ENCODE measurements around the gene OPHN1.
"Not testable (repeated sequence)": the region's sequence is repeated elsewhere in the genome, so short reads cannot be mapped to it uniquely, and the experiment has no call there.

The OPHN1 gene

DNA sequence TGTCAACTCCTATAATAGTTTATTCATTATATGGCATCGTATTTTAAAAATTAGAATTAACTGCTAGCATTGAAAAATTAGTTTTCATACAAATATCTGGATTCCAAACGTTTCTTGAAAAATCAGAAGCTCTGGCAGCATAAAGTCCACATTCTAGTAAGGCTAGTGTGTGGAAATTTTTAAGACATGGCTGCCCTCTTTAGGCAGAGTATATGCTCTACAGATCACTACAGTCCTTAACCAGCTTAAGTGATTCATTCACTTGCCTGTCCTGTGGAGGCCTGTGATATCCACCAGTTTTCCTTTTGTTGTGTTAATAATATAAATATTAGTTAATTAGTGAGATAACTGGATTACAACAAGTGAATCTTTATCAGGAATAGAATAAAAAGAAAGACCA lies 287.2 kb downstream of the OPHN1 start:
- peak; percentile 11 to 59 for DNase-seq

DNA sequence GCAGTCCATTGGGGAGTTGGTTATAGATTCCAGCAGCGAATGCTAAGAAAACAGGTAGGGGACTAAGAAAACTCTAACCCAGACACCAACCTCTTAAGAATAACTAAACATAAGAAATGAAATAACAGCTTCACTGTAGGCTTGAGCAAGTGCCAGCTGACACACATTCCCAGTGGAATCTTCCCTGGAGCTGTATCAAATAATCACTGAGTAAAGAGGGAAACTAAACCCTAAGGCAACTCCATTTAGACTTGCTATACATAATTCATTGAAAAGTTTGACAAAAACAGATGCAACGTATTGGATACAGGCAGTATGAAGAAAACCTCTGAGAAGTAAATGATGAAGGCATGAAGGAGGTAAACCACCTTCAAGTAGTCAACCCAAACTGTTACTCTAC lies 293.5 kb downstream of the OPHN1 start:
- DNase-seq = no peak

DNA sequence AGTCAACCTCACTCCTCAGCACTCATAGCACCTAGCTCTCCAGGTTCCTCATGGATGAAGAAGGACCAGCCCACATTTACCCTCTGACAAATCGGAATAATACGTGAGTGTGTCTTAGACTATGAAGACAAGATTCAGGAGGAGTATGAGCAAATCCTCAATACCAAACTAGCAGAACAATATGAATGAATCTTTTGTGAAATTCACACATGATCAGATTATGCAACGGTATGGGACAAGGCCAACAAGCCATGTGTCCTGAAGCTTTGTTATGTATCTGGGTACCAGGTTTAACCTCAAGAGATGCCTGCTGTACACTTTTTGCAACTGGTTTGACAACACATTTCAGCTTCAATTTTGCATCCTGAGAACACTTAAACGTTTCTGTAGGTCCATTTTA lies 300.1 kb downstream of the OPHN1 start:
- DNase-seq = no peak

DNA sequence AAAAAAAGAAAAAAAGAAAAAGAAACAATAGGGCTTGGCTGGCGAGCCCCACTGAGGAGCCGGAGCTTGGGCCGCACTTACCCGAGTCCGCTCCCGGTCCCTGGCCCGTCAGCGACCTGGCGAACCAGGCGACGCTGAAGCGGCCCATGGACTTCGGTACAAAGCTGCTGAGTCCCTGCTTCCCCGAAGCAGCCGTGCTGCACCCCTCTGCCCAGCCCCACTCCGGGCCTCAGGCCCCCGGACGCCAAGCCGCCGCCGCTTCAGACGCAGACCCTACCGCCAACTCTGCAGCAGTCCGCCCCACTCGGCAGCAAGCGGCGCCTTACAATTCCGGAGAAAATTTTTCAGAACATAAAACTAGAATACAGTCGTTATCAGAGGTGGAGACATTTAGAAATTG lies 300.5 kb downstream of the OPHN1 start:
- DNase-seq = no peak

DNA sequence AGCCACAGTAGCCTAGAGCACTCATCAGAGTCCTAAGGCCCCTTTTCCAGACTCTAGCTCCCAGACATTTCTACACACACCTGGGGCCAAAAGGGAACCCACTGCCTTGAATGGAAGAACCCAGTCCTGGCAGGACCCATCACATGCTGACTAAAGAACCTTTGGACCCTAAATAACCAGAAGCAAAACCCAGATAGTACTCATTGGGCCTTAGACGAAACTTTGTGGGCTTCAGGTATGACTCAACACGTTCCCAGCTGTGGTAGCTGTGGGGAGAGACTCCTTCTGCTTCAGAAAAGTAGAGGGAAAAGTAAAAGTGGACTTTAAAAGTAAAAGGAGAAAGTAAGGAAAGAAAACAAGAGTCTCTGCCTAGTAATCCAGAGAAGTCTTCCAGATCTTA lies 311.5 kb downstream of the OPHN1 start:
- DNase-seq = no peak

DNA sequence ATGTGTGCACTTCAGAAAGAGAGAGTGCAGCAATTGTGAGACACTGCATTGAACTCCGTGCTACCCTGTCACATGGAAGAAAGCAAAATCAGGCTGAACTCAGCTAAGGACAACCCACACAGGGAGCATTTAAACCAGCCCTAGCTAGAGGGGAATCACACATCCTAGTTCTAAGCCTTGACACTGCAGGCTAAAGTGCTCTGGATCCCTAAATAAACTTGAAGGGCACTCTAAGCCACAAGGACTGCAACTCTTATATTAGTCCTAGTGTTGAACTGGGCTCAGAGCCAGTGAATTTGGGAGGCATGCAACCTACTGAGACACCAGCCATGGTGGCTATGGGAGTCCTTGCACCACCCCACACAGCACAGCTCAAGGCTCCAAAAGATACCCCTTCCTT lies 311.9 kb downstream of the OPHN1 start:
- DNase-seq = no peak

DNA sequence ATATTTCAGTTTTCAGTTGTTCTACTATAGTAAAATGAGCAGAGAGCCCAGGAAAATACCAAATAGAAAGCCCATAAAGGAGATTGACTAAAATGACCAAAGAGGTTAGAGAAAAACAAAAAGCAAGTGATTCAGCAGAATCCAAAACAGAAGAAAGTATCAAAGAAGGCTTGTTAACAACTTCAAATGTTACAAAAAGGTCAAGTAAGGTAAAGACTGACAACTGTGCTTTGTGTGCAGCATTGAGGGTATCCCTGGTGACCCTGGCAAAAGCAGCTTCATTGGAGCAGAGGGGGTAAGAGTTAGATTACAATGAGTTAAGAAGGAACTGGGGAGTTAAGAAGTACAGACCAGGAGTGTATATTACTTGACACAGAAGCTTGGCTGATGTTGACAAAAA lies 317.9 kb downstream of the OPHN1 start:
- DNase-seq = no peak

GRCh38 chrX:68114573-68115129 lies 318.6 kb downstream of the OPHN1 start:
- no peak for DNase-seq

DNA sequence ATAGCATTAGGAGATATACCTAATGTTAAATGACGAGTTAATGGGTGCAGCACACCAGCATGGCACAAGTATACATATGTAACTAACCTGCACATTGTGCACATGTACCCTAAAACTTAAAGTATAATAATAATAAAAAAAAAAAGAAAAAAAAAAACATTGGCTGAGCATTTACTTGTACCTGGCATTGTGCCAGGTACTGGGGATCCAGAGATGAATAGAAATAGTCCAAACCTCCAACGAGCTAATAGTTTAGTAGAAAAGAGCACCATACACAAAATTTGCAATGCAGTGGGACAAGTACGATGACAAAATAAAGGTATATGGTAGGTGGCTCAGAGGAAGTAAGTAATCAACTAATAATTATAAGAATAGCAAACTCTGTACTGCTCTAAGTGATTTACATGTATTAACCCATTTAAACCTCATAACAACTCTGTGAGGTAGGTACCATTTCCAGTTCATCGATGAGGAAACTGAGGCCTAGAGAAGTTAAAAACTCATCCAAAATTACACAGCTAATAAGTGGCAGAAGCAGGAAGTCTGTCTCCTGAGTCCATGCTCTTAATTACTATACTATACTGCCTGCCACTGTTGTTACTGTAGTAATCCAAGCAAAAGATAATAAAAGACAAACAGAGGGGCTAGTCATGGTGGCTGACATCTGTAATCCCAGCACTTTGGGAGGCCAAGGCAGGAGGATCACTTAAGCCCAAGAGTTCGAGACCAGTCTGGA lies 319.3 kb downstream of the OPHN1 start:
- DNase-seq = no peak

DNA sequence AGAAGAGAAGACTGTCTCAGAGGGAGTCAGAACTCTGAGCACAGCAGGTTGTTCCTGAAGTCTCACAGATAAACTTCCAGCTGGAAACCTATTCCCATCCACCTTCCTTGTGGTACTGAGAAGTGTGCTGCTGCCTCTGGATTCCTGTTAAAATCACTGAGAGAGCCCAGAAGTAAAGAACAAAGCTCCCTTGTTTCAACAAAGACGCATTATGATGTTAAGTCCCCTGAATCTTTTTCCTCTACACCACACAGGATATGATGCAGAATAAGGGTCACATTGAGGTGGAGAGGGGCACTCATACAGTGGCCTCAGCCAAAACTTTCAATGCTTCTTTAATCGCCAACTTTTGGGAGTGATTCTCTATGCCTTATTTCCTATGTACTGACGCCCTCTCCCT lies 321.0 kb downstream of the OPHN1 start:
- no peak for DNase-seq

- DNase-seq = no peak
These were observed 324.1 kb downstream of the OPHN1 start for GRCh38 chrX:68109162-68109561.

GRCh38 chrX:68098431-68098830 lies 334.9 kb downstream of the OPHN1 start:
- no peak for DNase-seq

GRCh38 chrX:68090266-68090665 lies 343.0 kb downstream of the OPHN1 start:
- peak in 1 of 2 experiments; percentile 3 for DNase-seq

DNA sequence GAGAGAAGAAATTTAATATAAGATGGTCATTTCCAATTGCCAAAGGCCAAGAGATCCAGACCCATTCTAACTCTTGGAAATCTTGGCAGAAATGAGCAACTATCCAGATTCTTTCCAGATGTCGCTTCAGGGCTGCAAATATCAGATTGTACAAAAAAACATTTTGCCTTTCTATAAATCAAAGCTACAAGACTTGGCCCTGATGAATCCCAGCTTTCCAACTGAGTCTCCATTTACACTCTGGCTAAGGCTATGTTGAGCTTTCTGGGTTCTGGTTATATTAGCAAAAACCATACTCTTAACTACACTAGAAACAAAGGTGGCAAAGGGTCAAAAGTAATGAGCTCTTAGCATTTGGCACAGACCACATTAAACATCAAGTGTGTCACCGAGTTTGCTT lies 345.8 kb downstream of the OPHN1 start:
- no peak for DNase-seq

- DNase-seq = no peak
These were observed 346.6 kb downstream of the OPHN1 start for GRCh38 chrX:68086709-68087108.

GRCh38 chrX:68084765-68085164 lies 348.5 kb downstream of the OPHN1 start:
- no peak for DNase-seq

DNA sequence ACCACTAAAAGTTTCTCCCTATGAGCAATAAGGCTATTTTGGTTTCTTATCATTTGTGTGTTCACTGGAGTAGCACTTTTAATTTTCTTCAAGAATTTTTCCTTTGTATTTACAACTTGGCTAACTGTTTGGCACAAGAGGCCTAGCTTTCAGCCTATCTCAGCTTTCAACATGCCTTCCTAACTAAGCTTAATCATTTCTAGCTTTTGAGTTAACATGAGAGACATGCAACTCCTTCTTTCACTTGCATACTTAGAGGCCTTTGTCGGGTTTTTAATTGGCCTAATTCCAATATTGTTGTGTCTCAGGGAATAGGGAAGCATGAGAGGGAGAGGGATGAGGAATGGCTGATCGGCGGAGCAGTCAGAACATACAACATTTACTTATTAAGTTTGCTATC lies 349.8 kb downstream of the OPHN1 start:
- DNase-seq = no peak

DNA sequence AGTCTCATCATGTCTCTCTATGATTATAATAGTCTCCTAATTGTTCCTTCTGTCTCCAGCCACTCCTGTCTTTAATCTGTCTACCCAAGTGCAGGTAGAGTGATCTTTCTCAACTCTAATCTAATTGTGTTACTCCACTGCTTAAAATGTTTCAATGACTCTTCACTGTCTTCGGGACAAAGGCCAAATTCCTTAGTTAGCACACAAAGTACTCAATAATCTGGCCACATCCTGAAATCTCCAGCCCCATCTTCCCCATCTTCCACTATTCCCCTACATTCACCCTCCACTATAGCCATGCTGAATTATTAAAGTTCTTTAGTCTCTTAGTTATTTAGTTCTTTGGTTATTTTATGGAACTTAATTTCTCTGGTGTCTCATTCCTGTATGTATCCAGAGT lies 353.3 kb downstream of the OPHN1 start:
- DNase-seq = no peak

DNA sequence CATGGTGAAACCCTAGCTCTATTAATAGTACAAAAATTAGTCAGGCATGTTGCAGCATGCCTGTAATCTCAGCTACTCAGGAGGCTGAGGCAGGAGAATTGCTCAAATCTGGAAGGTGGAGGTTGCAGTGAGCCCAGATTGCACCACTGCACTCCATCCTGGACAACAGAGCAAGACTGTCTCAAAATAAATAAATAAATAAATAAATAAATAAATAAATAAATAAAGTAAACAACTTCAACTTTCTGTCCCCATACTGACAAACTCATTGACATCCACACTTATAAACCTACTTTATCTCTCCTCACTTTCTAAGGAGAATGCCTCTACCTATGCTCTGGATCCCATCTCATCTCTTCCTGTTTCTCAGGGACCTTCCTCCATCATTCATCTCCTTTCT lies 354.5 kb downstream of the OPHN1 start:
- not testable (repeated sequence) for DNase-seq

DNA sequence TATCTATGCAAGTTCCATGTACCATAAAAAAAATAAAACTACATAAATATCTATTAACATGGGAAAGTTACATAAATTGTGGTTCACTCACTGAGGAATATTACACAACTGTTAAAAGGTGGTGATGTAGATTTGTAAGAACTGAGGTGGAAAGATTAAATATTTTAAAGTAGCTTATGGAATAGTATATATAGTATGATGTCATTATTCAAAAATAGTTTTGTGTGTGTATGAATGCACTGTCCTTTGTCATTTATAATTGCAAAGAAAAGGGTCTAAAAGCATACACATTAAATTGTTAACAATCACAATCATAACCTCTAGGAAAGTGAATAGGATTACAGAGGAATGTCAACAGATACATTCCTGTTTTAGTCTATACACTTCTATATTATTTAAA lies 355.9 kb downstream of the OPHN1 start:
- DNase-seq = no peak

- DNase-seq = peak; percentile 14 to 34
These were observed 361.3 kb downstream of the OPHN1 start for GRCh38 chrX:68072041-68072440.

DNA sequence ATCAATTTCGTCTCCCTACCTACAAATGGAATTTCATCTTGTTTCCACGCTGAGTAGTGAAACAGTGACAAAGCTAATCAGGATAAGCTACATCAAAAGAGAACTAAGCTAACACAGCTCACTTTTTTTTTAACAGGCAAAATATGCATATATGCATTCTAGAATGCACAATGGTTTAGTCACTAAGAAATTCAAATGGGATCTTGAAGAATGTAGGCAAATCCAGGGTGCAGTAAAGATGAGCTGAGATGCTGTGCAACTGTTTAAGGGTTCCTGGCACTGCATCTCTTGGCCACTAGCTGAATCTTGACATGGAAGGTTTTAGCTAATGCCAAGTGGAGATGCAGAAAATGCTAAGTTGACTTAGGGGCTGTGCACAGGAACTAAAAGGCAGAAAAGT lies 363.2 kb downstream of the OPHN1 start:
- DNase-seq = not testable (repeated sequence)

DNA sequence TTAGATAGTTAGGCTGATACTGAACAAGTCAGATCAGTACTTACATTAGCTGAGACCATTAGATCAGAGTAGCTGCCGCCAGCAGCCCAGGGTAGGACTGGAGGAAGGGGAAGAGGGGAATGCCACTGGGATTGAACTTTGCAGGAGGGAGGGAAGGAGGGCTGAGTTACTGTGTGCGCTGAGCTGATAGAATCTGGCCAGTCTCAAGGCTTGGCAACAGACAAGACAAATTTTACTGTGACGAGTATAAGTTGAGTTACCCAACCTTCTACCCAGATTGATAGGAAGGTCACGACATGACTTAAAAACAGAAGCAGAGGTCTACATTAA lies 372.1 kb downstream of the OPHN1 start:
- DNase-seq = no peak

GRCh38 chrX:68060506-68061205 lies 372.6 kb downstream of the OPHN1 start:
- DNase-seq = no peak

DNA sequence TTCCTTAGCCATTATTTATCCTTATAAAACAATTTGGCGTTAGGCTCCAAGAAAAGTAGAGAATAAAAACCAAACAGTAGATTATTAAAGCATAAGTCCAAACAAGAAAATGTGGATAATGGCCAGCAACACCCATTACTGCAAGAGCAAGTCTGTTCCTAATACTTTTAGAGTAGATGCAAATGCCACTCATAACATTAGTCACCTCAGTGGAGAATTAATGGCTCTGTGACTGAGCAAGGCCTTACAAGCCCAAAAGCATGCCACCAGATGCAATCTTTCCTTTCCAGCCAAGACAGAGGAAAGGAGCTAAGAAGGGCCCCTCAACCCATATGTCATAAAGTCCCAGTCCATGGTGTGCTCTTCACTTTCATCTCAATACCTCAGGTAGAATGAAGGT lies 373.8 kb downstream of the OPHN1 start:
- DNase-seq = peak; percentile 51 to 64

All from NCI-H526 (cell line).